Activated T-cell treated with anti-CD3 and anti-CD28 coated beads, Interleukin-2, amount 50 U/mL, for 48 hours (primary cell): ENCODE measurements around the gene XKR3.
"Not testable (repeated sequence)": the region's sequence is repeated elsewhere in the genome, so short reads cannot be mapped to it uniquely, and the experiment has no call there.

Source experiments
- DNase-seq, 2 experiments: peaks; one replicate each; pipeline ENCODE4 v3.0.0-alpha.2; 2020

The XKR3 gene

GRCh38 chr22:16803255-16803917 lies 21.8 kb downstream of the XKR3 start:
- DNase-seq: no peak

GRCh38 chr22:16801571-16801970 lies 23.6 kb downstream of the XKR3 start:
- no peak for DNase-seq

DNA sequence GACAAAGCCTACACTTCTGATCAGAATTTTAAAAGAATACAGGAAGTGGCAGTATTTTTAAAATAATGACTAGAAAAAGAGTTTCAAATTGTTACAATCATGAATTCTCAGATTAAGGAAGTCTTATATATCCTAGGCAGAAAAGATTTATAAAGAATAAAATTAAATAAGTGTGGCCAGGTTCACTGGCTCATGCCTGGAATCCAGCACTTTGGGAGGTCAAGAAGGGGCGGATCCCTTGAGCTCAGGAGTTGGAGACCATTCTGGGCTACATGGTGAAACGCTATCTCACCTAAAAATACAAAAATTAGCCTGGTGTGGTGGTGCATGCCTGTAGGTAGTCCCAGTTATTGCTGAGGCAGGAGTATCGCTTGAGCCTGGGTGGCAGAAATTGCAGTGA lies 24.1 kb downstream of the XKR3 start:
- no peak for DNase-seq

GRCh38 chr22:16800358-16800757 lies 24.9 kb downstream of the XKR3 start:
- no peak for DNase-seq

DNA sequence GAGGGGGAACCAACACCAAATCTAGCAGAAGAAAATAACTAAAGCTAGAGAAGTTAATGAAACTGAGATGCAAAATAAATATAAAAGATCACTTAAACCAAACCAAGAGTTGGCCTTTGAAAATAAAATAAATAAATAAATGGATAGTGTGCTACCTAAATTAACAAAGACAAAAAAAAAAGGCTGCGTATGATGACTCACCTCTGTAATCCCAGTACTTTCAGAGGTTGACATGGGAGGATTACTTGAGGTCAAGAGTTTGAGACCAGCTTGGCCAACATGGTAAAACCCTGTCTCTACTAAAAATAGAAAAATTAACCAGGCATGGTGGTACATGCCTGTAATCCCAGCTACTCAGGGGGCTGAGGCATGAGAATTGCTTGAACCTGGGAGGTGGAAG lies 29.7 kb downstream of the XKR3 start:
- not testable (repeated sequence) for DNase-seq

DNA sequence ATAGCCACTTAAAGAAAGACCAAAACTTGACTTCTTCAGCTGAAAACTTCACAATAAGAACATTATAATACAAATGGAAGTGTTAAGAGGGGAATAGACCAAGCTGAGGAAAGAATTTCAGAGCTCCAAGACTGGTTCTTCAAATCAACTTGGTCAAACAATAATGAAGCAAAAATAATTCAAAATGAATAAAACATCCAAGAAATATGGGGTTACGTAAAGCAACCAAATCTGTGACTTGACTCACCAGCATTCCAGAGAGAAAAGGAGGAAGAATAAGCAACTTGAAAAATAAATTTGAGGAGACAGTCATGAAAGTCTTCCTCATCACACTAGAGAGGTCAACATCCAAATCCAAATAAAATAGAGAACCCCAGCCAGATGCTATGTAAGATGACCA lies 31.4 kb downstream of the XKR3 start:
- no peak for DNase-seq

DNA sequence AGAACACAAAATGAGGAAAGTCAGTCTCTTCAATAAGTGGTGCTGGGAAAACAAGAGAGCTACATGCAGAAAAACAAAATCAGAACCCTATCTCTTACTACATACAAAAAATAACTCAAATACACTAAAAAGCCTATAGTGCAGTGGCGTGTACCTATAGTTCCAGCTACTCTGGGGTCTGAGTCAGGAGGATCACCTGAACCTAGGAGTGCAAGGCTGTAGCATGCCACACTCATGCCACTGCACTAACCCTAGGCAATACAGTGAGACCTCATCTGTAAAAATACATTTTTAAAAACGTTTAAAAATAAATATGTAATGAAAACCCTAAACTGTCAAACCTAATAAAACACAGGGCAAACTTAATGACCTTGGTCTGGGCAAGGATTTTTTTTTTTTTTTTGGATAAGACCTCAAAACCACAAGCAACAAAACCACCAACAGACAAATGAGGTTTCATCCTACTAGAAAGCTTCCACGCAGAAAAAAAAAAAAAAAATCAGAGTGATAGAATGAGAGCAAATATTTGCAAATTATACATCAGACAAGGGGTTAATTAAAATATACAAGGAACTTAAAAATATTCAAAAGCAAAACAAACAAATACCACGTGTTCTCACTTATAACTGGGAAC lies 35.2 kb downstream of the XKR3 start:
- DNase-seq: no peak

DNA sequence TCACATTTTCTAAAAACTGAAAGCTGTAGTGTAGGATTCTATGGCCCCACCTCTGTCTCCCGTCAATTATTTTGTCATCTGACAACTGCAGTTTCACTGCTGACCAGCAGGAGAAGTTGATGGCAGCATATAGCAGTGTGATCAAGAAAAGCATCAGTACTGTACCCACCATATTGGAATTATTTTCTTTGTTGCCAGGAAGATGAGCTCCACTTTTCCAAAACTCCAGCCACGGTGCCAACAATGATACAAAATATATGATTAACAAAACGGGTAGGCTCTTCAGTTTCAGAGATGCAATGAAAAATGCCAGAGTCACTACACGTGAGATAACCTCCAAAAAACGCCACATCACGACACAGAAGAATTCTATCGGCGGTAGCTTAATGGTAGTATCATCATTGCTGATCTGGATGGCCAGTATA lies 41.3 kb downstream of the XKR3 start:
- DNase-seq: no peak

GRCh38 chr22:16783453-16783852 lies 41.8 kb downstream of the XKR3 start:
- DNase-seq: no peak

- DNase-seq: no peak
Observed at GRCh38 chr22:16781764-16782329, 43.4 kb downstream of the XKR3 start.

DNA sequence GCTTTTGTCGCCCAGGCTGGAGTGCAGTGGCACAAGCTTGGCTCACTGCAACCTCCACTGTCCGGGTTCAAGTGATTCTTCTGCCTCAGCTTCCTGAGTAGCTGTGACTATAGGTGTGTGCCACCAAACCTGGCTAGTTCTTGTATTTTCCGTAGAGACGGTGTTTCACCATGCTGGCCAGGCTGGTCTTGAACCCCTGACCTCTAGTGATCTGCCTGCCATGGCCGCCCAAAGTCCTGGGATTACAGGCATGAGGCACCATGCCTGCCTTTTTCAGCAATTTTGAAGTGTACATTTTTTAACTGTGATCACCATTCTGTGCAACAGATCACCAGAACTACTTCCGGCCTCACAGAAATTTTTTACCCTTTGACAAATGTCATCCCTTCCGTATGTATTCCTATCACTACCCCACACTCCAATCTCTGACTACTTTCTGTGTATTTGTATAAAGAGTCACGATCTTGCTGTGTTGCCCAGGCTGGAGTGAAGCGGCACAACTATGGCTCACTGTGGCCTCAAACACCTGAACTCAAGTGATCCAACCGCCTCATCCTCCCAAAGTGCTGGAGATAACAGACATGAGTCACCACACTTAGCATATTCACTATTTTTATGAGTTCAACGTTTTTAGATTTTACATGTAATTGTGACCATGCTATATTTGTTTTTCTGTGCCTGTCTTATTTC lies 44.0 kb downstream of the XKR3 start:
- DNase-seq: no peak

GRCh38 chr22:16777284-16777924 lies 47.8 kb downstream of the XKR3 start:
- no peak for DNase-seq

DNA sequence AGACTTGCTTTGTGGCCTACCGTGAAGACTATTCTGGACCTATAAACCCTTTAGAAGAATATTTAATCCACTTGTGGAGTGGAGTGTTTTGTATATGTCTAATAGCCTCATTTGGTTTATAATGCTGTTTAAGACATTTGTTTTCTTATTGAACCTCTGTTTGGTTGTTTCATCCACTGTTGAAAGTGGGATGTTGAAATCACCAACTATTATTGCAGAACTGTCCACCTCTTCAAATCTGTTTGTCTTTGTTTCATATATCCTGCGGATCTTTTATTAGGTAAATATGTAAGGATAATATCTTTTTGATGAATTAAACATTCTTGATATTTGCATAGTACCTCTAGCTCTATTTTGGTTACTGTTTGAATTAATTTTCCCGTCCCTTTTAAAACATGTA lies 49.1 kb downstream of the XKR3 start:
- no peak for DNase-seq

DNA sequence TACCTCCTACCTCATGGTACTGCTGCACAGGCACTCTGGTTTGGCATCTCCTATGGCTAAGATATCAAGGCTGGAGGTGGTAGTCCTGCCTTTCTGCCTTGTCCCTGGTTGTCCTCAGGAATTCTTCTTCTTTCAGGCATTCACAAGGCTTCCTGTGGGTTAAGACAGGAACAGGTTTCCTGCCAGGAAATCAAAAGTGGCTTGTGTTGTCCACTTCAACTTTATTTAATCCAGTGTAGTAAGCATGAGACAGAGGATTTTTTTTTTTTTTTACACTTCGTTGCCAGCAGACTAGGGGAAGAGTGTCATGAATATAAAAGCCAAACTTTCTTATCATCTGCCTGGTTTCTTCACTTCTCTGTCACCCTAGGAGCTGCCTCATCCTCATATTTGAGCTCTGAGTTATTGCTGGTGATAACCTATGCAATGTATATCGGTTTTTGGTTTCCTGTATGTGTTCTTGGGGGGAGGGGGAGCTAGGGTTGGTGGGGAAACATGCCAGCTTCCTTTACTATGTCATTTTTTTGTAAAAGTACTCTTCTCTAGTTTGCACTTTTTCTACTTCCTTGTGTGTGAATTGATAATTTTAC lies 50.2 kb downstream of the XKR3 start:
- no peak for DNase-seq

DNA sequence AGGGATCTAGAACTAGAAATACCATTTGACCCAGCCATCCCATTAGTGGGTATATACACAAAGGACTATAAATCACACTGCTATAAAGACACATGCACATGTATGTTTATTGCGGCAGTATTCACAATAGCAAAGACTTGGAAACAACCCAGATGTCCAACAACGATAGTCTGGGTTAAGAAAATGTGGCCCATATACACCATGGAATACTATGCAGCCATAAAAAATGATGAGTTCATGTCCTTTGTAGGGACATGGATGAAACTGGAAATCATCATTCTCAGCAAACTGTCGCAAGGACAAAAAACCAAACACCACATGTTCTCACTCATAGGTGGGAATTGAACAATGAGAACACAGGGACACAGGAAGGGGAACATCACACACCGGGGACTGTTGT lies 53.6 kb downstream of the XKR3 start:
- not testable (repeated sequence) for DNase-seq

DNA sequence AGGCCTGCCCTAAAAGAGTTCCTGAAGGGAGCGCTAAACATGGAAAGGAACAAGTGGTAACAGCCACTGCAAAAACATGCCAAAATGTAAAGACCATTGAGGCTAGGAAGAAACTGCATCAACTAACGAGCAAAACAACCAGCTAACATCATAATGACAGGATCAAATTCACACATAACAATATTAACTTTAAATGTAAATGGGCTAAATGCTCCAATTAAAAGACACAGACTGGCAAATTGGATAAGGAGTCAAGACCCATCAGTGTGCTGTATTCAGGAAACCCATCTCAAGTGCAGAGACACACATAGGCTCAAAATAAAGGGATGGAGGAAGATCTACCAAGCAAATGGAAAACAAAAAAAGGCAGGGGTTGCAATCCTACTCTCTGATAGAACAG lies 57.3 kb downstream of the XKR3 start:
- DNase-seq: not testable (repeated sequence)

DNA sequence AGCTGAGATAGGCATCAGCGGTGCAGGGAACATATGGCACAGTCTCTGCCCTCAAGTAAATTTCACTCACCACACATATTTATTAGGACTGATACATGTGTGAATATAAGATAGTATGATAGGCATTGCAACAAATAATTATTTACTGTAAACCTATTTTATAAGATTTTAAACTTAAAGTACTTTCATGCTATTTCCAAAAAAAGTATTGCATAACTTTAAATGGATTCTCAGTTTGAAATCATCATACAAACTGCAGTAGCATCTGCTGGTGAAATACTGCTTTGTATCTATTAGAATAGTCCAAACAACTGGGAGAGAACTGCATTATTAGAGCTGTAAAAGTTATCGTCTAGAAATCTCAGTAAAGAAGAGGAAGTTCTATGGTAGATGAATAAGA lies 63.0 kb downstream of the XKR3 start:
- DNase-seq: not testable (repeated sequence)

GRCh38 chr22:16760416-16760815 lies 64.8 kb downstream of the XKR3 start:
- not testable (repeated sequence) for DNase-seq

- DNase-seq: not testable (repeated sequence)
Observed at GRCh38 chr22:16749282-16749681, 75.9 kb downstream of the XKR3 start.

GRCh38 chr22:16748160-16748929 lies 76.9 kb downstream of the XKR3 start:
- DNase-seq: not testable (repeated sequence)

DNA sequence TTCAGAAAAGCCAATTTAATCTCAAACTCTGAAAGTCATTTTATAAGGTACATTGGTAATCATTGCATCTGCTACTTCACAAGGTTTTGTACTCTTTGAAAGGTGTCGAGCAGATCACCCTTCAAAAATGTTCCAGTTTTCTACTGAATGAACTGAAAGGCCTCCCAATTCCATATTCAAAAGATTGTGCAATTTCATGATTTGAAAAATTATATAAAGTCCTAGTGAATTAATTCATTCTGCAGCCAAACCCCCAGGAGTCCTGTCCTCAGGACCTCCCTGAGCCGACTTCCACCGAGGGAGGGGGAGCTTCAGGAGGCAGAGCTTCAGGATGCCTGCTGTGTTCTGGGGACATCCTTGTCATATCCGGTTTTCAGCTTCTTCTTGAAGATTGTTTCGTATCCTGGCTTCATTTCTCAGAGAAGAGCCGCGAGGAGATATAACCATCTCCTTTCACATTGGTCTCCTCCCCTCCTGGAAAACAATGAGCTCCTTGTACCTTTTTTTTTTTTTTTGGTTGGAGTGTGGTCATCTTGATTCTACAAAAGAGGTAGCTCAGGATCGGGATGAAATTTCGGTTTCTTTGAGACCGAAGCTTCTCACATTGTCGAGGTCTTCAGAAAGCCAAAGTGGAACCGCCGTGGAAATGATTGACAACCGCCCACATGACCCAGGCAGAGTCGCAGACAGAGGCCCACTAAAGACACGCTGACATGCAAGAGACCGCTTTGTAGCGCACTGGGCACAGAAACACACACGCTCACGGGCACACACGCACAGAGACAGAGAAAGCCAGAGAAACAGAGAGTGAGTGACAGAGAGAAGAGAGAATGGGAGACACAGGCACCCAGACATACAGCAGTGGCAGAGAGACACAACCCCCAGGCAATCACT lies 77.7 kb downstream of the XKR3 start:
- not testable (repeated sequence) for DNase-seq
